T-cell (primary cell): ENCODE measurements around the gene MPZL1. TPM values are rescaled to one million over a fixed set of nuclear protein-coding genes. Genes with fewer than 3 reads are reported as not detected.
"Not testable (repeated sequence)": the region's sequence is repeated elsewhere in the genome, so short reads cannot be mapped to it uniquely, and the experiment has no call there.

ENCODE experiments used
- ATAC-seq, 4 experiments: fragments of 200-7000 bp in 3 of 4; fragments of 150-1000 bp in 1 of 4; cut with Tn5 transposase; replicated peaks in 1 of 4; 1 replicate in 3 of 4; 2 replicates in 1 of 4; pipeline ENCODE4 v1.10.0; 2021; ENCODE audit warnings: moderate library complexity in 3 of 4, mild to moderate bottlenecking in 2 of 4, moderate number of reproducible peaks in 1 of 4
- CTCF ChIA-PET, 2 donors: fragments of 300-600 bp; sonication (Branson Sonifier 250); formaldehyde crosslinking; loops; one replicate each; lab custom pipeline; 2022; ENCODE audit warnings: antibody characterized with exemption in 2 of 2; lab: Charles Lee
- POLR2A ChIA-PET, 2 donors: fragments of 300-600 bp; sonication (Branson Sonifier 250); formaldehyde crosslinking; loops; one replicate each; lab custom pipeline; 2022; ENCODE audit warnings: antibody characterized with exemption in 2 of 2; lab: Charles Lee
- DNase-seq, 35 experiments: peaks; one replicate each; pipeline versions ENCODE4 v3.0.0 to v3.0.0-alpha.2; 2013 to 2023
- H3K27ac ChIP-seq: one replicate; pipeline ENCODE4 v1.5.1; 2013; ENCODE audit warnings: low read length
- H3K27me3 ChIP-seq, 2 experiments: replicated peaks in 1 of 2; 1 replicate in 1 of 2; 2 replicates in 1 of 2; pipeline versions ENCODE4 v1.6.1 to v1.7.0; 2013; ENCODE audit warnings: low read length in 1 of 2, mixed read lengths in 1 of 2; ENCODE audit not compliant: control insufficient read depth in 2 of 2, insufficient read depth in 2 of 2; ENCODE audit errors: extremely low read depth in 1 of 2
- H3K36me3 ChIP-seq, 2 donors: 1 replicate in 1 of 2; 2 replicates in 1 of 2; pipeline versions ENCODE4 v1.6.1 to v1.7.0; 2013; ENCODE audit warnings: low read length in 1 of 2; ENCODE audit not compliant: control insufficient read depth in 2 of 2, insufficient read depth in 1 of 2; ENCODE audit errors: extremely low read depth in 1 of 2
- H3K4me1 ChIP-seq, 2 experiments: 1 replicate in 1 of 2; 2 replicates in 1 of 2; pipeline versions ENCODE4 v1.6.1 to v1.7.0; 2013; ENCODE audit warnings: low read length in 2 of 2, mixed read lengths in 1 of 2; ENCODE audit not compliant: insufficient read depth in 2 of 2, control insufficient read depth in 1 of 2; ENCODE audit errors: extremely low read depth in 1 of 2
- H3K4me3 ChIP-seq, 2 donors: 1 replicate in 1 of 2; 2 replicates in 1 of 2; pipeline versions ENCODE4 v1.5.1 to v1.7.0; 2013; ENCODE audit warnings: mild to moderate bottlenecking in 2 of 2, low read length in 1 of 2, moderate library complexity in 1 of 2; ENCODE audit not compliant: control insufficient read depth in 1 of 2; ENCODE audit errors: extremely low read depth in 1 of 2
- H3K9me3 ChIP-seq: 2 replicates; pipeline ENCODE4 v1.7.0; 2013
- H3K27ac Mint-ChIP-seq, 2 donors: one replicate each; pipeline ENCODE4 v1.8.0; 2020 to 2021; ENCODE audit warnings: mild to moderate bottlenecking in 2 of 2, mixed read lengths in 2 of 2
- H3K27me3 Mint-ChIP-seq, 2 donors: one replicate each; pipeline ENCODE4 v1.8.0; 2021 to 2022; ENCODE audit warnings: mixed read lengths in 2 of 2
- H3K36me3 Mint-ChIP-seq: one replicate; pipeline ENCODE4 v1.8.0; 2021; ENCODE audit warnings: mixed read lengths
- H3K4me1 Mint-ChIP-seq, 3 donors: one replicate each; pipeline ENCODE4 v1.8.0; 2020 to 2022; ENCODE audit warnings: mixed read lengths in 3 of 3, mild to moderate bottlenecking in 1 of 3
- H3K4me3 Mint-ChIP-seq, 3 donors: one replicate each; pipeline ENCODE4 v1.8.0; 2020 to 2022; ENCODE audit warnings: mild to moderate bottlenecking in 3 of 3, mixed read lengths in 3 of 3, moderate library complexity in 3 of 3
- H3K9me3 Mint-ChIP-seq, 3 donors: one replicate each; pipeline ENCODE4 v1.8.0; 2020 to 2022; ENCODE audit warnings: mixed read lengths in 3 of 3
- WGBS: methylation state at CpG from one replicate; pipeline ENCODE4 v1.1.5; 2013; ENCODE audit warnings: missing lambda C conversion rate; ENCODE audit not compliant: insufficient coverage; 5-methylcytosine and 5-hydroxymethylcytosine counted together
- total RNA-seq, 35 experiments: library from RNA in 6 of 35; stranded (reverse) in 6 of 35; fragments of 120-200 nt in 1 of 35; gene quantifications; one replicate each; pipeline versions ENCODE4 v1.2.1 to v1.2.4 and lab custom pipeline; 2013 to 2026

The MPZL1 gene
- total RNA-seq, 5 donors from 2014 or later (not counting 1 experiment from before 2014, with no cell fraction given), result 5.1 to 9.9 (median 8.5) TPM

GRCh38 chr1:167717351-167717750 is 4.4 kb upstream of the MPZL1 start:
- Histone ChIP-seq H3K4me3 (no peak overlapping the region), H3K27ac (no peak overlapping the region), H3K36me3 (no peaks in the 10 kb centered on the region), H3K9me3 (no peaks in the 10 kb centered on the region), H3K27me3 (no peaks in the 10 kb centered on the region), H3K4me1 (peaks cover 15 to 36% of the 10 kb centered on the region in 2 experiments)
- ChIA-PET POLR2A (no interaction called here), CTCF (no interaction called here)
- peaks cover 50 to 60% (median 58%) of the 10 kb centered on the region in 3 donors for H3K4me1 Mint-ChIP-seq
- 100% methylated on average over 1 of the region's 3 CpGs for WGBS
- no peaks in the 10 kb centered on the region for H3K36me3 Mint-ChIP-seq
- peak overlapping the region; percentile 82 to 87 (median 83) for H3K4me3 Mint-ChIP-seq
- ATAC-seq (no peak), DNase-seq (no peak)
- no peaks in the 10 kb centered on the region for H3K9me3 Mint-ChIP-seq
- peak overlapping the region in 1 of 2 donors; percentile 60 for H3K27ac Mint-ChIP-seq
- peaks cover 0 to 6% of the 10 kb centered on the region in 2 donors for H3K27me3 Mint-ChIP-seq

GRCh38 chr1:167718914-167719691 is 2.7 kb upstream of the MPZL1 start:
- Mint-ChIP-seq H3K27ac (peak overlapping the region; percentile 70 to 78), H3K27me3 (peaks cover 0 to 6% of the 10 kb centered on the region in 2 donors), H3K9me3 (no peaks in the 10 kb centered on the region), H3K36me3 (no peaks in the 10 kb centered on the region), H3K4me1 (peaks cover 57 to 65% (median 61%) of the 10 kb centered on the region in 3 donors), H3K4me3 (peak overlapping the region; percentile 21 to 44 (median 24))
- WGBS, result 59% methylated on average over 2 of the region's 7 CpGs
- Histone ChIP-seq H3K4me1 (peaks cover 21 to 29% of the 10 kb centered on the region in 2 experiments), H3K36me3 (no peaks in the 10 kb centered on the region), H3K9me3 (no peaks in the 10 kb centered on the region), H3K27me3 (no peaks in the 10 kb centered on the region), H3K27ac (no peak overlapping the region), H3K4me3 (no peak overlapping the region)
- ATAC-seq (no peak), DNase-seq (no peak)
- CTCF ChIA-PET, result no interaction called here
- POLR2A ChIA-PET, result no interaction called here

GRCh38 chr1:167719715-167720421 is 1.9 kb upstream of the MPZL1 start:
- CTCF ChIA-PET, result interaction anchor here in 1 of 2 donors (0.6 kb wide), 1 partner anchor 251 kb away, joined by 6 read pairs; no protein-coding TSS in a partner anchor
- H3K27me3 ChIP-seq, POLR2A ChIA-PET, DNase-seq, H3K9me3 Mint-ChIP-seq, H3K27me3 Mint-ChIP-seq, H3K9me3 ChIP-seq, H3K36me3 ChIP-seq, H3K27ac ChIP-seq, ATAC-seq, H3K4me3 ChIP-seq, H3K36me3 Mint-ChIP-seq: not testable (repeated sequence)
- peaks cover 61 to 65% (median 63%) of the 10 kb centered on the region in 3 donors for H3K4me1 Mint-ChIP-seq
- 85% methylated on average over 4 of the region's 25 CpGs for WGBS
- peak overlapping the region; percentile 70 to 78 for H3K27ac Mint-ChIP-seq
- H3K4me3 Mint-ChIP-seq, result peak overlapping the region; percentile 21 to 86 (median 44)
- H3K4me1 ChIP-seq, result peaks cover 21 to 24% of the 10 kb centered on the region in 2 experiments

- ATAC-seq, result peak in 1 of 4 experiments; percentile 6
- POLR2A ChIA-PET, result no interaction called here
- H3K4me3 Mint-ChIP-seq, result peak overlapping the region; percentile 86 to 96 (median 92)
These were observed 691 bp upstream of the MPZL1 start for GRCh38 chr1:167720965-167721616.

GRCh38 chr1:167722152-167722869 is 529 bp downstream of the MPZL1 start:
- H3K9me3 Mint-ChIP-seq, result no peaks in the 10 kb centered on the region
- no peak overlapping the region for H3K27ac ChIP-seq
- ChIA-PET CTCF (no interaction called here), POLR2A (interaction anchor here (0.6 to 0.8 kb wide), 2 partner anchors 57 to 304 kb away, joined by 3 to 4 read pairs; no protein-coding TSS in a partner anchor)
- H3K4me3 ChIP-seq, result peak overlapping the region; percentile 68 to 79
- H3K4me3 Mint-ChIP-seq, result peak overlapping the region; percentile 86 to 96 (median 92)
- under 1% methylated on average over 36 of the region's 52 CpGs for WGBS
- no peaks in the 10 kb centered on the region for H3K27me3 Mint-ChIP-seq
- no peak overlapping the region for H3K27ac Mint-ChIP-seq
- ATAC-seq (peak; percentile 28 to 49 (median 38)), DNase-seq (peak in 5 of 35 experiments; percentile 5 to 42 (median 15))
- H3K4me1 ChIP-seq, result peaks cover 14 to 16% of the 10 kb centered on the region in 2 experiments
- H3K36me3 ChIP-seq, result no peaks in the 10 kb centered on the region
- H3K27me3 ChIP-seq, result no peaks in the 10 kb centered on the region
- no peaks in the 10 kb centered on the region for H3K36me3 Mint-ChIP-seq
- peaks cover 48 to 55% (median 49%) of the 10 kb centered on the region in 3 donors for H3K4me1 Mint-ChIP-seq
- no peaks in the 10 kb centered on the region for H3K9me3 ChIP-seq

More at GRCh38 chr1:167720965-167721616, 691 bp upstream of the MPZL1 start:
- no peak overlapping the region for H3K27ac ChIP-seq
- H3K4me3 ChIP-seq, result peak overlapping the region; percentile 68 to 79
- H3K27me3 ChIP-seq, result no peaks in the 10 kb centered on the region
- H3K36me3 ChIP-seq, result no peaks in the 10 kb centered on the region
- Mint-ChIP-seq H3K27ac (peak overlapping the region; percentile 60 to 78), H3K36me3 (no peaks in the 10 kb centered on the region), H3K27me3 (no peaks in the 10 kb centered on the region), H3K4me1 (peaks cover 49 to 59% (median 54%) of the 10 kb centered on the region in 3 donors), H3K9me3 (no peaks in the 10 kb centered on the region)
- 65% methylated on average over 5 of the region's 13 CpGs for WGBS
- H3K4me1 ChIP-seq, result peaks cover 14 to 20% of the 10 kb centered on the region in 2 experiments
- CTCF ChIA-PET, result interaction anchor here in 1 of 2 donors (0.8 kb wide), 1 partner anchor 361 kb away, joined by 3 read pairs; no protein-coding TSS in a partner anchor
- DNase-seq, result peak in 1 of 35 experiments; percentile 22
- no peaks in the 10 kb centered on the region for H3K9me3 ChIP-seq
